HG02571 (cell line): ENCODE measurements around the gene DNM3.

Source experiments
- ATAC-seq: cut with Tn5 transposase; IDR thresholded peaks from one replicate; pipeline ENCODE4 v1.9.1; 2021; ENCODE audit warnings: mild to moderate bottlenecking, moderate library complexity; ENCODE audit not compliant: unreplicated experiment

Gene DNM3

GRCh38 chr1:172442843-172443565, 601.7 kb downstream of the DNM3 start:
- ATAC-seq = no peak

- peak; percentile 99 for ATAC-seq
These were observed 602.6 kb downstream of the DNM3 start, which contains the start of gene PIGC for GRCh38 chr1:172443666-172444453. Gene PIGC, minus strand, starts transcription at chr1:172444069. Its CDS starts 1,447 bp downstream, at chr1:172442622.

- no peak for ATAC-seq
These were observed 605.2 kb downstream of the DNM3 start for GRCh38 chr1:172446547-172446946.

- no peak for ATAC-seq
These were observed 606.3 kb downstream of the DNM3 start for GRCh38 chr1:172447641-172448040.

- ATAC-seq = no peak
These were observed 607.8 kb downstream of the DNM3 start for GRCh38 chr1:172448995-172449584.

- peak; percentile 92 for ATAC-seq
These were observed 608.6 kb downstream of the DNM3 start for GRCh38 chr1:172449585-172450523.

- no peak for ATAC-seq
These were observed 609.2 kb downstream of the DNM3 start for GRCh38 chr1:172450524-172450885.

GRCh38 chr1:172451002-172451443, 609.7 kb downstream of the DNM3 start:
- no peak for ATAC-seq

GRCh38 chr1:172452536-172453152, 611.3 kb downstream of the DNM3 start:
- ATAC-seq = no peak

- ATAC-seq = no peak
These were observed 611.9 kb downstream of the DNM3 start for GRCh38 chr1:172453153-172453545.

- ATAC-seq = no peak
These were observed 612.3 kb downstream of the DNM3 start for GRCh38 chr1:172453607-172454006.

- ATAC-seq = no peak
These were observed 614.2 kb downstream of the DNM3 start for GRCh38 chr1:172455451-172455850.

GRCh38 chr1:172456344-172456769, 615.1 kb downstream of the DNM3 start:
- no peak for ATAC-seq

- no peak for ATAC-seq
These were observed 616.3 kb downstream of the DNM3 start for GRCh38 chr1:172457479-172458130.

GRCh38 chr1:172460177-172460576, 618.9 kb downstream of the DNM3 start:
- ATAC-seq = no peak

- ATAC-seq = no peak
These were observed 619.6 kb downstream of the DNM3 start for GRCh38 chr1:172460887-172461315.
